Peyer's patch (tissue), 4 donors: ENCODE results near the gene NLRP8.

Source experiments
- POLR2A ChIP-seq, 2 donors: fragments of 450-650 bp; IDR thresholded peaks; one replicate each; pipeline ENCODE4 v1.5.1; 2017; ENCODE audit warnings: antibody characterized with exemption in 2 of 2, mild to moderate bottlenecking in 2 of 2, moderate library complexity in 2 of 2
- TF ChIP-seq, protein P1 (sequence below), 6 experiments: fragments of 450-650 bp in 4 of 6; fragments of 200-600 bp in 2 of 6; sonication (generic) in 1 of 6; IDR thresholded peaks; one replicate each; pipeline ENCODE4 v1.5.1; 2017 to 2019; ENCODE audit warnings: antibody characterized with exemption in 6 of 6, mild to moderate bottlenecking in 3 of 6, moderate library complexity in 1 of 6

DNA sequence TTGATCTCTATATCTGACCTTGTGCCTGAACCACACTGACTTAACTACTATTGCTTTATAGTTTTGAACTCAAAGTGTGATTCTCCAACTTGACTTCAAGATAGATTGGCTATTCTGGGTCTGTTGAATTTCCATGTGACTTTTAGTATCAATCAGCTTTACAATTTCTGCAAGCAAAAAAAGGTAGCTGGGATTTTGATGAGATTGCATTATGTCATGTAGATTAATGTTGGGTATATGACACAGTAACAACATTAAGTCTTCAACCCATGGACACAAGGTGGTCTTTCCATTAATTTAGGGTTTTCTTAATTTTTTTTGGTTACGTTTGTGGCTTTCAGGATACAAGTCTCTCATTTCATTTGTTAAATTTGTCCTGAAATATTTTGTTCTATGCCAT lies 67.1 kb downstream of the NLRP8 start:
- no peak for TF ChIP-seq POLR2A (IDR thresholded peaks at IDR 0.05)
- TF ChIP-seq, protein P1, sequence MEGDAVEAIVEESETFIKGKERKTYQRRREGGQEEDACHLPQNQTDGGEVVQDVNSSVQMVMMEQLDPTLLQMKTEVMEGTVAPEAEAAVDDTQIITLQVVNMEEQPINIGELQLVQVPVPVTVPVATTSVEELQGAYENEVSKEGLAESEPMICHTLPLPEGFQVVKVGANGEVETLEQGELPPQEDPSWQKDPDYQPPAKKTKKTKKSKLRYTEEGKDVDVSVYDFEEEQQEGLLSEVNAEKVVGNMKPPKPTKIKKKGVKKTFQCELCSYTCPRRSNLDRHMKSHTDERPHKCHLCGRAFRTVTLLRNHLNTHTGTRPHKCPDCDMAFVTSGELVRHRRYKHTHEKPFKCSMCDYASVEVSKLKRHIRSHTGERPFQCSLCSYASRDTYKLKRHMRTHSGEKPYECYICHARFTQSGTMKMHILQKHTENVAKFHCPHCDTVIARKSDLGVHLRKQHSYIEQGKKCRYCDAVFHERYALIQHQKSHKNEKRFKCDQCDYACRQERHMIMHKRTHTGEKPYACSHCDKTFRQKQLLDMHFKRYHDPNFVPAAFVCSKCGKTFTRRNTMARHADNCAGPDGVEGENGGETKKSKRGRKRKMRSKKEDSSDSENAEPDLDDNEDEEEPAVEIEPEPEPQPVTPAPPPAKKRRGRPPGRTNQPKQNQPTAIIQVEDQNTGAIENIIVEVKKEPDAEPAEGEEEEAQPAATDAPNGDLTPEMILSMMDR (IDR thresholded peaks at IDR 0.05), result no peak
